VCaP (cell line): ENCODE data around the gene MBOAT1.

ENCODE experiments used
- H3K27ac ChIP-seq: fragments of 450-650 bp; 2 replicates; pipeline ENCODE4 v1.5.1; 2017
- TF ChIP-seq, protein P1 (sequence below): fragments of 450-650 bp; conservative IDR thresholded peaks from 2 replicates; pipeline ENCODE4 v1.5.1; 2017; ENCODE audit warnings: mild to moderate bottlenecking, moderate library complexity

MBOAT1 gene

GRCh38 chr6:20055916-20056315 is 156.4 kb downstream of the MBOAT1 start:
- TF ChIP-seq, protein P1, sequence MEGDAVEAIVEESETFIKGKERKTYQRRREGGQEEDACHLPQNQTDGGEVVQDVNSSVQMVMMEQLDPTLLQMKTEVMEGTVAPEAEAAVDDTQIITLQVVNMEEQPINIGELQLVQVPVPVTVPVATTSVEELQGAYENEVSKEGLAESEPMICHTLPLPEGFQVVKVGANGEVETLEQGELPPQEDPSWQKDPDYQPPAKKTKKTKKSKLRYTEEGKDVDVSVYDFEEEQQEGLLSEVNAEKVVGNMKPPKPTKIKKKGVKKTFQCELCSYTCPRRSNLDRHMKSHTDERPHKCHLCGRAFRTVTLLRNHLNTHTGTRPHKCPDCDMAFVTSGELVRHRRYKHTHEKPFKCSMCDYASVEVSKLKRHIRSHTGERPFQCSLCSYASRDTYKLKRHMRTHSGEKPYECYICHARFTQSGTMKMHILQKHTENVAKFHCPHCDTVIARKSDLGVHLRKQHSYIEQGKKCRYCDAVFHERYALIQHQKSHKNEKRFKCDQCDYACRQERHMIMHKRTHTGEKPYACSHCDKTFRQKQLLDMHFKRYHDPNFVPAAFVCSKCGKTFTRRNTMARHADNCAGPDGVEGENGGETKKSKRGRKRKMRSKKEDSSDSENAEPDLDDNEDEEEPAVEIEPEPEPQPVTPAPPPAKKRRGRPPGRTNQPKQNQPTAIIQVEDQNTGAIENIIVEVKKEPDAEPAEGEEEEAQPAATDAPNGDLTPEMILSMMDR: no peak
- no peak overlapping the region for H3K27ac ChIP-seq
